Activated effector memory CD4-positive, alpha-beta T cell treated with anti-CD3 and anti-CD28 coated beads, Interleukin-2, amount 50 U/mL, for 16 hours (primary cell): ENCODE results near the gene MRPL4.

Experiments used
- DNase-seq: peaks from one replicate; pipeline ENCODE4 v3.0.0-alpha.2; 2020

MRPL4 gene

GRCh38 chr19:10290357-10290875 is 38.4 kb downstream of the MRPL4 start:
- DNase-seq, result no peak

- peak; percentile 84 for DNase-seq
Observed at GRCh38 chr19:10290876-10291553, 39.0 kb downstream of the MRPL4 start.

GRCh38 chr19:10291554-10292205 is 39.7 kb downstream of the MRPL4 start:
- peak; percentile 69 for DNase-seq

GRCh38 chr19:10292206-10292788 is 40.3 kb downstream of the MRPL4 start:
- DNase-seq, result peak; percentile 88

- no peak for DNase-seq
Observed at GRCh38 chr19:10292789-10293636, 41.0 kb downstream of the MRPL4 start.

- DNase-seq, result no peak
Observed at GRCh38 chr19:10293637-10294367, 41.8 kb downstream of the MRPL4 start.

- no peak for DNase-seq
Observed at GRCh38 chr19:10294368-10294697, 42.3 kb downstream of the MRPL4 start.

GRCh38 chr19:10295305-10295846 is 43.4 kb downstream of the MRPL4 start:
- DNase-seq, result peak; percentile 89

- DNase-seq, result no peak
Observed at GRCh38 chr19:10295847-10296591, 44.0 kb downstream of the MRPL4 start.

- no peak for DNase-seq
Observed at GRCh38 chr19:10299545-10300458, 47.8 kb downstream of the MRPL4 start.

GRCh38 chr19:10305139-10305806 is 53.3 kb downstream of the MRPL4 start:
- no peak for DNase-seq

- no peak for DNase-seq
Observed at GRCh38 chr19:10306327-10306726, 54.3 kb downstream of the MRPL4 start.

- DNase-seq, result no peak
Observed at GRCh38 chr19:10309423-10309822, 57.4 kb downstream of the MRPL4 start, which contains the start of gene ZGLP1. ZGLP1 (minus strand) TSS chr19:10309815.
